GM18951 (cell line): ENCODE measurements around the gene LDLRAP1.
"Not testable (repeated sequence)": the region's sequence is repeated elsewhere in the genome, so short reads cannot be mapped to it uniquely, and the experiment has no call there.

Experiments
- POLR2A ChIP-seq: IDR thresholded peaks from 4 replicates; pipeline ENCODE4 v1.6.1; 2011; ENCODE audit warnings: mild to moderate bottlenecking; ENCODE audit not compliant: insufficient read length, insufficient read depth; ENCODE audit errors: extremely low read depth
- in situ Hi-C: fragments of 300-500 bp; cut with MboI; formaldehyde crosslinking; loops from one replicate; pipeline ENCODE4 v1.12.0; 2022; ENCODE audit warnings: low sequenced_read_pairs, mixed read lengths, inconsistent platforms; ENCODE audit not compliant: unreplicated experiment

The LDLRAP1 gene, protein sequence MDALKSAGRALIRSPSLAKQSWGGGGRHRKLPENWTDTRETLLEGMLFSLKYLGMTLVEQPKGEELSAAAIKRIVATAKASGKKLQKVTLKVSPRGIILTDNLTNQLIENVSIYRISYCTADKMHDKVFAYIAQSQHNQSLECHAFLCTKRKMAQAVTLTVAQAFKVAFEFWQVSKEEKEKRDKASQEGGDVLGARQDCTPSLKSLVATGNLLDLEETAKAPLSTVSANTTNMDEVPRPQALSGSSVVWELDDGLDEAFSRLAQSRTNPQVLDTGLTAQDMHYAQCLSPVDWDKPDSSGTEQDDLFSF

DNA sequence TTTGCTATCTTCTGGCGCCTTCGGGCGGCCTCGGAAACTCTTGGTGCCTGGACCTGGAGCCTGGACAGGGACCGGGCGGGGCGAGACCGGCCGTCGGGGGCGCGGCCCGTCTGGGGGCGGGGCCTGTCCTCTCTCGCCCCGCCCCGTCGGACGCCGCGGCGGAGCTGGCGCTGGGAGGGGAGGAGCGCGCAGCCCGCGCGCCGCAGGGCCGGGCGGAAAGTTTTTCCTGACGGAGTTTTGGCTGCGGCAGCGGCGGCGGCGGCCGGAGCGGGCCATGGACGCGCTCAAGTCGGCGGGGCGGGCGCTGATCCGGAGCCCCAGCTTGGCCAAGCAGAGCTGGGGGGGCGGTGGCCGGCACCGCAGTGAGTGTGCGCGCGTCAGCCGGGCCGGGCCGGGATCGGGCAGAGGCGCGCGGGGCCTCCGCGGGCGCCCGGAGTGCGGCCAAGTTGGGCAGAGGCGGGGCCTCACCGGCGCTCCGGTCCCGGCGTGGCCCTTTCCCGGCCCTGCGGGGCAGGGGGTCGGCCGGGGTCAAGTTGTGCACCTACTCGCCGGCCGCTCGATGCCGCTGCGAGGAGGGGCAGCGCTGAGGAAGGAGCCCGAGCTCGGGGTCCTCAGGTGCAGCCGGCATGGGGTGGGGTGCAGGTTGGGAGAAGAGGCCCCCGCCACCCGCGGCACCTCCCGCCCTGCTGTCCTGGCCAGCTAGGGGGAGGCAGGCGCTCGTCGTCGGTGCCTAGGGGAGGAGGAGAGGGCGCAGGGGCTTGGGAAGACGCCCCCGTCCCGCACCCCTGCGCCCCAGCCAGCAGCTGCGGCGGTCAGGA lies at the start of gene LDLRAP1:
Gene LDLRAP1 (plus strand): TSS at position 182 of the 818 bp plus-strand sequence. CDS start 93 bp downstream, at position 275.
- TF ChIP-seq POLR2A: peak; percentile 78
- in situ Hi-C loops: no loop called here

DNA sequence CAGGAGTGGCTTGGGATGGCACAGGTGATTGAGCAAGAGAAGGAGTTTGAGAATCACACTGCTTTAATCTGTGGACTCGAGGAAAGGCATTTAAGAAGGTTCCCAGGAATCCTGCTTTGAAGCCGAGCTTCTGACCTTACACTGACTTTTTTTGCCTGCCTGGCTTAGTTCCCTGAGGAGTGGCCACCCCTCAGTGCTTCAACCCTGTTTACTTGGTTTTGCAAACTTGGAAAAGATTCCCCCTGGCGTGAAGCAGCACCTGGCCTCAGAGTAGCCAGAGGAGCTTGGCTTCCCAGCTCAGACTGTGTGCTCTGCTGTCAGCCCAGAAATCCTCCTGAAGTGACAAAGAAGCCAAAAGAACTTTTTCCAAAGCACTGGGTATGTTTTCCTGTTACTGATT lies 48.5 kb upstream of the LDLRAP1 start:
- in situ Hi-C loops: no loop called here
- TF ChIP-seq POLR2A: no peak

DNA sequence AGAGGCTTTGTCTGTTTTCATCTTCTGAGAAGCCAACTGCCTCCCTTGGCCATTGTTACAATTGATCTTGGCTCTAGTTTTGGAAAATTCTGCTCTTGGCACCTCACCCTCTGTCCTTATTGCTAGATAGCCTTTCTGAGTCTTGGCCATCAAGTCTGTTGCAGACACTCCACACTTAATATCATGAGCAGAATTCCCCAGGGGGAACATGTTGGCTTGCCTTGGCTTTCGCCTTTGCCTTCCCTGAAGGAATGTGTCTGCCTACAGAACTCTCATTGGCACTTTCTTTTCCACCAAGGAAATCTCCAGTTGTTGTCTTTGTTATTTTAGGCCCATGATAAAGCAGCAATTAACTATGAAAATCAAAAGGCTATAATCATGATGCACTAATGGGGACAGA lies 42.7 kb upstream of the LDLRAP1 start:
- in situ Hi-C loops: no loop called here

DNA sequence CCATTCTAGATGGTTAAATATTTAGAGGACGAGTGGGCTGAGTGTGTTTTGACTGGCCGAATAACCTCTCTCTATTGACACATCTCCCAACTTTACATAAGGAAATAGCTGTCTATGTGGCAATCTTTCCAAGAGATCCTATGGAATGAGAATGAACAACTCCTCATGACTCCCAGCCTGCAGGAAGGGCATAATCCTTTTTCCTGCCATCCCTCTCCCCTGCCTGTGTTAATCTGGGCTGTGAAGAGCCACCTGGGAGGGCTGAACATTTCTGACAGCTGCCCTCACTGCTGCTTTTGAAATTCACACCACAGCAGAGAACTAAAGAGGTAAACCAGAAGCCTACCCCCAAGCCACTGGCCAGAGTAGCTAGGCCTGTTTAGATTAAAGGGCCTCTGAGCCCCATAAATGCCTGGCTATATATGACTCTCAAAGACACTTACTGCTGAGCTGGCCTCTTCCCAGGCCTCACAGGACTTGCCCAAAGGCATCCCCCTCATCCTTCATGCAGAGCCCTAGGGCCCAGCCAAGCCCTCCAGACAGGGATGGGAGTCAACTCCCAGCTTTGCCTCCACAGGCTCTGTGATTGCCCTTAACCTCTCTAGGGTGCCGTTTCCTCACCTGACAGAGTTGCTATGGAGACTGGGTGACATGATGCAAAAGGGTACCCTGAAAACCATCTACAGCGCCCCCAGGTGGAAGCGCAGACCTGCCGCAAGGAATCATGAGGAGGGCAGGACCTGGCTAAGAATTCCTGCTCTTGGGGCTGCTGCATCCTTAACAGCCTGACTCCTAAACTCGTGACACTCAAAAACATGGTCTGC lies 42.0 kb upstream of the LDLRAP1 start:
- in situ Hi-C loops: no loop called here
- TF ChIP-seq POLR2A: no peak

More for the DNA sequence above, 42.7 kb upstream of the LDLRAP1 start:
- no peak for TF ChIP-seq POLR2A

DNA sequence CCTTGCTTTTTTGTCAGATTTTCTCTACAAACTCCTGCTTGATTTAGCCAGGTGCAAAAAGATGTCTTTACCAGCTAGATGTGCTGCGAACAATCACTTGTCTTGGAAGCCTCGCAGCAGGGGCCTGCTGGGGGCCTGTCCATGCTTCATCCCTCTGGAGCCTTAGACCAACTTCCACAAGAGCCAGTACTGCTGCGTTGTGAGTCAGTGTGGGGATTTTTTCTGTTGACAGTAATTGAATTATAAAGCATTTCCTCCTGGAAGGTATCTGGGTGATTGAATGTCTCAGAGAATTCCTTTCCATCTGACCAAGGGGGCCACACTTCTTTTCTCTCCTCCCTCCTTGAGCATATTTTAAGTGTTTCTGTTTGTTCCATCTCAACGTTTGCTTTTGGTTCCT lies 40.4 kb upstream of the LDLRAP1 start:
- in situ Hi-C loops: no loop called here
- no peak for TF ChIP-seq POLR2A

DNA sequence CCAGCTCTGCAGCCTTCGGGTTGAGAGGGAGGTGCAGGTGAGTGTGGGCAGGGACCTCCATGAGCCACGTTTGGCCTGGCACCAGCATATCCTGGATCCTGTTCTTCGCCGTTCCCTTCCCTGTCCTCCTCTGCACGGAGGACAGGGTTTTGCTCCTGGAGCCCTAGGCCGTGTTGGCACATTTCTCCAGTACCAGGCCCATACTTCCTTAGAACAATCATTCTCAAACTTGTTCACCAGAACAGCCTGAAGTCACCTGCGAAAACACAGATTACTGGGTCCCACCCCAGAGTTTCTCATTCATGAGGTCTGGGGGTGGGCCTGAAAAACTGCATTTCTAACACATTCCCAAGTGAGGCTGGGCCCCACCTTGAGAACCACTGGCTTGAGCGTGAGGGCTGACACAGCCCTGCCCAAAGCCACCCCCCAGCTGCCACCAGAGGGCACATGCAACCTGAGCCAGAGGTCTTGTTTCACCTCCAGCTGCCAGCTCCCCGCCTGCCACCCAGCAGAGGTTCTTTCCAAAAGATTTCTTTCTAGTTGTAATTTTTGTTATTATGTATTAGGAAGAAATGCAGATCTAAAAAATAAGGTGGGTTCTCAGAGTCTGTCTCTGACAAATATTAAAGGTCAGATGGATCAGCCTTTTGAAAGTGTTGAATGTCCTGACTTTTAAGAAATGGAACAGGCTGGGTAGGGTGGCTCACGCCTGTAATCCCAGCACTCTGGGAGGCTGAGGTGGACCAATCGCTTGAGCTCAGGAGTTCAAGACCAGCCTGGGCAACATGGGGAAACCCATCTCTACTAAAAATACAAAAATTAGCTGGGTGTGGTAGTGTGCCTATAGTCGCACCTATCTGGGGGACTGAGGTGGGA lies 39.6 kb upstream of the LDLRAP1 start:
- no peak for TF ChIP-seq POLR2A

DNA sequence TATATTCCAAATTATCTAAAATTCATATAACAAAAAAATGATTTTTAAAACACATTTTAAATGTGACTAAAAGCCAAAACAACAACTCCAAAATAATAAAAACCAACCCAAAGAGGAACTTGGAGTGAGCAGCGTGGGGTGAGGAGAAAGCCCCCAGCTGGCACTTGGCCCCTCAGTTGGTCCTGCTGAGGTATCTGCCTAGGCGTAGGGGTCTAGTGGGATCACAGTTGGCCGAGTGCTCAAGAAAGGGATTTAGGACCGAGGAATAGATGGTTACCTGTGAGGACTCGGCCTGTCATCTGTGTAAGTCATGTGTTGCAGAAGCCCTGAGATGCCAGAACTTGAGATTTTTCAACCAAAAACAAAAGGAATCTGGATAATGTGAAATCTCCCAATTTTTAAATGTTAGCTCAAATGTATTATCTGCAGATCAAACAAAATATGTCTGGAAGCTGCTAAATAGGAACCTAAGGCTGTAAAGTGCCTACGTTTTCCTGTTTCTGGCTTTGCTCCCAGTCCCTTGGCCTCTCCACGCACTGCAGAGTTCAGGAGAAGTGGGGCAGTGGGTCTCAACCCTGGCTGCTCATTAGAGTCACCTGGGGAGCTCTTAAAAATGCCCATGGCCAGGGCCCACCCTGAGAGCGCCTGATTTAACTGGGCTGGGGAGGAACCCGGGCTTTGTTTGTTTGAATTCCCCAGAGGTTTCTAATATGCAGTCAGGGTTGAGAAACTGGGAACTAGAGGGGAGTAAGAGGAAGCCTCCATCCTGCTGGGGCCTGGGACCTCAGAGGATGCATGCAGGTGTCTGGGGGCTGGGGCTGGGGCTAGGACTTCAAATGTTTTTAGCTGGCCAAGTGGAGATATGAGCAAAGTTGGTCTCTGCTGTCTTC lies 38.5 kb upstream of the LDLRAP1 start:
- in situ Hi-C loops: no loop called here
- TF ChIP-seq POLR2A: no peak

More for the DNA sequence above, 39.6 kb upstream of the LDLRAP1 start:
- in situ Hi-C loops: no loop called here

DNA sequence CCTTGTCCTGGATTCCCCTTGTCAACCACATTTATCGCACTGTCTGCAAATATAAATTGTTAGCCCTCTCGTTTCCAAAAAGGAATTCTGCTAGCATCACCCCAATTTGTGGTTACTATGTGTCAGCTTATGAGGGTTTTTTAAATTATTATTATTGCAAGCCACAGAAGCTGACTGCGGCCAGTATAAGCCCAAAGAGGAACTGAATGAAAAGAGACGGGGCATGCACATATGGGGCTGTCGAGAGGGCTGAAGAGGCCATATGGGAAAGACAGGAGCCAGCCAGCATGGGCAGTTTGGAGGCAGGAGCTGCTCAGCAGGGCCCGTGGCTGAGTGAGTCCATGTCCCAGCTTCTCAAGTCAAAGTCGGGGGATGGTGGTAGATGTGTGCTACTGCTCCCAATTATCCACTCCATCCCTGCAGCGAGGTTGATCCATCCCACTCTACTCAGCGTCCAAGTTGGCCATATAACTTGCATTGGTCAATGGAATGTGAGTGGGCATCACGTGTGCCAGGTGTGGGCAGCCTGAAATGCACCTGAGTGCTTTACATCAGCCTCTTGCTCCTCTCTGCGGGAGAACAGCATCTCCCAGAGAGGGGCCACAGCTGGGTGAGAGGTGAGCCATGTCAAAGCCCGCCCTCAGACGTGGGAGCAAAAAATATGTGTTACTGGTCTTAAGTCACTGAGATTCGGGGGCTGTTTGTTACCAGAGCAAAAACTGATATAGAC lies 37.6 kb upstream of the LDLRAP1 start:
- no peak for TF ChIP-seq POLR2A
- in situ Hi-C loops: no loop called here

DNA sequence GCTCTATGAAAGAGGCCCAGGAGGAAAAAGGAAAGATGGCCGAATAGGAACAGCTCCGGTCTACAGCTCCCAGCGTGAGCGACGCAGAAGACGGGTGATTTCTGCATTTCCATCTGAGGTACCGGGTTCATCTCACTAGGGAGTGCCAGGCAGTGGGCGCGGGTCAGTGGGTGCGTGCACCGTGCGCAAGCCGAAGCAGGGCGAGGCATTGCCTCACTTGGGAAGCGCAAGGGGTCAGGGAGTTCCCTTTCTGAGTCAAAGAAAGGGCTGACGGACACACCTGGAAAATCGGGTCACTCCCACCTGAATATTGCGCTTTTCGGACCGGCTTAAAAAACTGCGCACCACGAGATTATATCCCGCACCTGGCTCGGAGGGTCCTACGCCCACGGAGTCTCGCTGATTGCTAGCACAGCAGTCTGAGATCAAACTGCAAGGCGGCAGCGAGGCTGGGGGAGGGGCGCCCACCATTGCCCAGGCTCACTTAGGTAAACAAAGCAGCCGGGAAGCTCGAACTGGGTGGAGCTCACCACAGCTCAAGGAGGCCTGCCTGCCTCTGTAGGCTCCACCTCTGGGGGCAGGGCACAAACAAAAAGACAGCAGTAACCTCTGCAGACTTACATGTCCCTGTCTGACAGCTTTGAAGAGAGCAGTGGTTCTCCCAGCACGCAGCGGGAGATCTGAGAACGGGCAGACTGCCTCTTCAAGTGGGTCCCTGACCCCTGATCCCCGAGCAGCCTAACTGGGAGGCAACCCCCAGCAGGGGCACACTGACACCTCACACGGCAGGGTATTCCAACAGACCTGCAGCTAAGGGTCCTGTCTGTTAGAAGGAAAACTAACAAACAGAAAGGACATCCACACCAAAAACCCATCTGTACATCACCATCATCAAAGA lies 36.6 kb upstream of the LDLRAP1 start:
- in situ Hi-C loops: not testable (repeated sequence)

DNA sequence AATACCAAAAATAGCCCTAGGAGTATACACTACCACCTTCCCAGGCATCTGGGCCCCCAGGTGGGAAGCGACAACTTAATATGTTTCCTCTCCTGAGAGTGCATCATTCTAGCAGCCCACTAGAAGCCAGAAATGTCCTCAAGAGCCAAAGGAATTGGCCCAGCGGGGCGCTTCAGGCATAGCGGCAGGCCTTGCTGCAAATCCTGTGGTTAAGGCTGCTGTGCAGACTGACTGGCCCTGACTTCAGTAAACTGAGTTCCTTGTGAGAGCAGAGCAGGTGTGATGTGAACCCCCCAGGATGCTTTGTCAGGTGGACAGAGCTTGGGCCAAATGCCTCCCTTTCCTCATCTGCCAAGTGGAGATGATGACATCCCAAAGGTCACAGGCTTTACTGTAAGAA lies 29.7 kb upstream of the LDLRAP1 start:
- in situ Hi-C loops: no loop called here
- no peak for TF ChIP-seq POLR2A
